Tibial nerve (tissue), 4 donors: Measurements from ENCODE around the gene KIRREL3.

Experiments
- CTCF ChIP-seq, 5 experiments: fragments of 200-600 bp in 3 of 5; fragments of 450-650 bp in 2 of 5; sonication (generic) in 3 of 5; IDR thresholded peaks; one replicate each; pipeline ENCODE4 v1.5.1; 2016 to 2019; ENCODE audit warnings: antibody characterized with exemption in 5 of 5, mild to moderate bottlenecking in 3 of 5, moderate library complexity in 2 of 5
- EP300 ChIP-seq, 2 donors: sonication (generic); formaldehyde crosslinking; IDR thresholded peaks; one replicate each; pipeline ENCODE4 v1.6.1; 2017; ENCODE audit warnings: antibody characterized with exemption in 2 of 2, mild to moderate bottlenecking in 1 of 2
- POLR2A ChIP-seq, 2 donors: fragments of 450-650 bp; IDR thresholded peaks; one replicate each; pipeline ENCODE4 v1.6.1; 2017; ENCODE audit warnings: antibody characterized with exemption in 2 of 2, mild to moderate bottlenecking in 2 of 2, moderate library complexity in 2 of 2

GRCh38 chr11:127050186-127050585 lies 49.6 kb upstream of the KIRREL3 start:
- TF ChIP-seq CTCF (IDR thresholded peaks at IDR 0.05) (no peak), POLR2A (IDR thresholded peaks at IDR 0.05) (no peak), EP300 (IDR thresholded peaks at IDR 0.05) (no peak)
